Measurements from ENCODE around the gene ETV7.

- TF ChIP-seq CTCF (IDR thresholded peaks at IDR 0.05; ENCODE audit: insufficient read depth, low read length, poor library complexity, severe bottlenecking) (no peak), EZH2phosphoT487 (conservative IDR thresholded peaks at IDR 0.05; ENCODE audit: low read length) (no peak)
These were observed 18.3 kb downstream of the ETV7 start for GRCh38 chr6:36368921-36369865.

All from SU-DHL-6 (cell line).